Activated CD8-positive, alpha-beta T cell treated with anti-CD3 and anti-CD28 coated beads for 36 hours (primary cell): ENCODE data around the gene TSEN34. TPM values are rescaled to one million over a fixed set of nuclear protein-coding genes. Genes with fewer than 3 reads are reported as not detected.
"Not testable (repeated sequence)": the region's sequence is repeated elsewhere in the genome, so short reads cannot be mapped to it uniquely, and the experiment has no call there.

Experiments
- ATAC-seq: fragments of 200-7000 bp; cut with Tn5 transposase; one replicate; pipeline ENCODE4 v1.10.0; 2021; ENCODE audit warnings: mild to moderate bottlenecking, moderate library complexity
- CTCF ChIA-PET: fragments of 350-600 bp; sonication (Branson Sonifier 250); formaldehyde crosslinking; loops from one replicate; lab custom pipeline; 2021; ENCODE audit warnings: antibody characterized with exemption; lab: Charles Lee
- POLR2A ChIA-PET: fragments of 350-600 bp; sonication (Branson Sonifier 250); formaldehyde crosslinking; loops from one replicate; lab custom pipeline; 2021; ENCODE audit warnings: antibody characterized with exemption; lab: Charles Lee
- DNase-seq: peaks from one replicate; pipeline ENCODE4 v3.0.0-alpha.2; 2020
- H3K27ac Mint-ChIP-seq: one replicate; pipeline ENCODE4 v1.8.0; 2021; ENCODE audit warnings: mild to moderate bottlenecking, mixed read lengths
- H3K27me3 Mint-ChIP-seq: one replicate; pipeline ENCODE4 v1.8.0; 2021; ENCODE audit warnings: mixed read lengths
- H3K36me3 Mint-ChIP-seq: one replicate; pipeline ENCODE4 v1.8.0; 2021; ENCODE audit warnings: low read depth, mixed read lengths
- H3K4me1 Mint-ChIP-seq: one replicate; pipeline ENCODE4 v1.8.0; 2021; ENCODE audit warnings: low read depth, mixed read lengths
- H3K4me3 Mint-ChIP-seq: one replicate; pipeline ENCODE4 v1.8.0; 2021; ENCODE audit warnings: mild to moderate bottlenecking, moderate library complexity, mixed read lengths
- H3K9me3 Mint-ChIP-seq: one replicate; pipeline ENCODE4 v1.8.0; 2021; ENCODE audit warnings: mixed read lengths
- CTCF ChIP-seq: fragments of 200-600 bp; IDR thresholded peaks from one replicate; pipeline ENCODE4 v1.8.0; 2022; ENCODE audit warnings: antibody characterized with exemption, mild to moderate bottlenecking
- intact Hi-C: fragments of 100-400 bp; cut with micrococcal nuclease; formaldehyde crosslinking; loops from one replicate; pipeline ENCODE4 v1.10.0; 2022
- total RNA-seq, 2 experiments: library from RNA; stranded (reverse); gene quantifications; one replicate each; pipeline ENCODE4 v1.2.3, GENCODE V29; 2021

The TSEN34 gene
- total RNA-seq, 2 experiments from 2014 or later = 12.5 TPM

DNA sequence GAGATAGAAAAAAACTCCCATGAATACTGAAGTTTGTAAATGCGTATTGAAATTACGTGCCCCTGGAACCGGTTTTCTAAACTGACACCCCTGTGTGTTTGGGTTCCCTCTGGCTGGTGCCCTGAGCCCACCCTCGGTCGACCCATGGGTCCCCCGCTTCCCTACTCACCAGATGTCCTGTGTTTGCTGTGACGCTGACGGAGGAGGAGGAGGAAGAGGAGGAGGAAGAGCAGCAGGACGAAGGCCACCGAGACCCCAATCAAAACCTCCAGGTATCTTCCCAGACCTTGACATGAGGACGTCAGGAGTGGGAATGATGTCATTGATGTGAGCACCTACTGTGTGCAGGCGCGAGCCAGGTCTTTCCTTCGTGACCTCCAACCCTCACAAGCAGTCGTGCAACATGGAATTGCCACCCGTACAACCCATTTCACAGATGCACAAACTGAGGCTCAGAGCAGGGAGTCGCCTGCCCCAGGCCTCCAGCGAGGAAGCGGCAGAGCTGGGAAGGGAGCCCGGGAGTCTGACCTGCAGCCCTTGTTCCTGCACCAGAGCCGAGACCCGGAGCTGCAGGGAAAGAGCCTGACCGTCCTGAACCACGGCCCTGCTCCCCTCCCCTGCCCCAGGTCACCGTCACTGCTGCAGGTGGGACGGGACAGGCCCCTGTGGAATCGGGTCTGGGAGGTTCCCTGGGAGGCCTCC is 28.0 kb downstream of the TSEN34 start:
- H3K4me3 Mint-ChIP-seq = no peak overlapping the region
- ChIA-PET CTCF (no interaction called here), POLR2A (no interaction called here)
- H3K4me1 Mint-ChIP-seq = no peaks in the 10 kb centered on the region
- ATAC-seq (no peak), DNase-seq (no peak)
- H3K9me3 Mint-ChIP-seq = peaks cover 1% of the 10 kb centered on the region
- intact Hi-C loops = no loop called here
- peaks cover 6% of the 10 kb centered on the region for H3K27me3 Mint-ChIP-seq
- TF ChIP-seq CTCF = no peak
- H3K27ac Mint-ChIP-seq = no peak overlapping the region
- H3K36me3 Mint-ChIP-seq = peaks cover 8% of the 10 kb centered on the region

DNA sequence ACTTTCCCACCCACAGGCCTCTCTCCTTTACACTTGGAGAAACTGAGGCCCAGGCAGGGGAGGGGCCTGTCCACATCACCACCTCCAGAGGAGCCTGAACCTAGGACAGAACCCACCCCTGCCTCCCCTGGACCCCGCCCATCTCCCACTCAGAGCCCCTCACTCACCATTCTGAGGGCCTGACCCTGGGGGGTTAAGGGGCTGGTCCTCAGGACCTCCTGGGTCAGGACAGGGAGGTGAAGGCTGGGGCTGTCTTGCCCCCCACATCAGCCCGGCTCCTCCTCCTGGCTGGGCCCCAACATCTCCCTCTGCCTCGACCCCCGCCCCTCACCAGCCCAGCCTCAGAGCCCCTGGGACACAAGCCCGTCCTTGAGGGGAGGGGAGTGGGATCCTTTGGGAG is 28.6 kb downstream of the TSEN34 start:
- H3K36me3 Mint-ChIP-seq, H3K4me3 Mint-ChIP-seq, DNase-seq, CTCF ChIA-PET, POLR2A ChIA-PET, intact Hi-C loops, H3K27me3 Mint-ChIP-seq, H3K27ac Mint-ChIP-seq, ATAC-seq, H3K9me3 Mint-ChIP-seq, H3K4me1 Mint-ChIP-seq: not testable (repeated sequence)

- CTCF ChIA-PET, H3K27me3 Mint-ChIP-seq, H3K9me3 Mint-ChIP-seq, H3K27ac Mint-ChIP-seq, DNase-seq, ATAC-seq, H3K4me3 Mint-ChIP-seq, H3K36me3 Mint-ChIP-seq, H3K4me1 Mint-ChIP-seq, intact Hi-C loops: not testable (repeated sequence)
- POLR2A ChIA-PET = interaction anchor here (1.2 kb wide), 1 partner anchor 14 kb away, joined by 3 read pairs; no protein-coding TSS in a partner anchor
Measured at GRCh38 chr19:54221947-54222346, 30.8 kb downstream of the TSEN34 start.

DNA sequence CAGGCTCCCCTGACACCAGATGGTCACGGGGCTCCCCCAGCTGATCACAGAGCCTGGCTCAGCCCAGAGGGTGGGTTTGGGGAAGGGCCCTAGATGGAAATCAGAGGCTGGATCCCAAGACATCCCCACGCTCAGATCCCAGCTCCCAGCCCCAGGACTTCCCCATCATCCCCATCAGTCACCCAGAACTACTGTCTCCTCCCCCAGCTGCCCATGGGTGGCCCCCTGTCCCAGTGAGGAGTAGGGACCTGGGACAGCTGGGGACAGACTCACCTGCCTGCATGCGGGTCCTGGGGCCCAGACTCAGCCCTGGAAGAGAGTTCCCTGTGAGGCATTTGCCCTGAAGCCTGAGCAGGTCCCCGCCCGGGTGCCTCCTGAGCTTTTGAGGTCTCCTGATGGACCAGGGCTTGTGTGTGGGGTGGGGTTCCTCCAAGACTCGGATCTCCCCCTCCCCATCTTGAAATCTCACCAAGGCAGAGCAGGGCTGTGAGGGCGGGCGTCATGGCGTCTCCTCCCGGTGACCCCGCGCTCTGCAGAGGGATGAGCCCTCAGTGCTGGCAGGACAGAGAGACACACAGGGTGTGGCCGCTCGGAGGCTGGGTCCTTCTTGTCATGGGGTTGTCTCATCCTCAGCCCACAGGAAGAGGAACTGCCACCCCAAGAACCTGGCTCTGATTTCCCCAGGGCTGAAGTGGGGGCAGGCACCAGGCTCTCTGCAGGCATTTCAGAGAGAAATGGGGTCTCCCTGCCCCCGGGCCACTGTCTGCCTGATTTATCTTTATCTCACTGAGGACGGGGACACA is 31.6 kb downstream of the TSEN34 start, which contains the start of gene LILRB3:
TSS of gene LILRB3 (minus strand) at position 534 of the 803 bp plus-strand sequence. CDS start at position 503, 31 bp downstream.
- H3K4me1 Mint-ChIP-seq, intact Hi-C loops, H3K9me3 Mint-ChIP-seq, H3K36me3 Mint-ChIP-seq, H3K27me3 Mint-ChIP-seq, DNase-seq, CTCF ChIA-PET, H3K27ac Mint-ChIP-seq, H3K4me3 Mint-ChIP-seq, ATAC-seq: not testable (repeated sequence)
- POLR2A ChIA-PET = interaction anchor here (1.0 to 1.2 kb wide), 2 partner anchors 15 to 17 kb away, joined by 3 read pairs; no protein-coding TSS in a partner anchor

GRCh38 chr19:54223277-54223936 is 32.3 kb downstream of the TSEN34 start:
- H3K4me1 Mint-ChIP-seq, intact Hi-C loops, H3K36me3 Mint-ChIP-seq, H3K4me3 Mint-ChIP-seq, CTCF ChIA-PET, DNase-seq, H3K27ac Mint-ChIP-seq, ATAC-seq, H3K27me3 Mint-ChIP-seq, H3K9me3 Mint-ChIP-seq: not testable (repeated sequence)
- POLR2A ChIA-PET = interaction anchor here (0.6 to 1.0 kb wide), 2 partner anchors 18 to 1407 kb away, joined by 3 read pairs; no protein-coding TSS in a partner anchor

DNA sequence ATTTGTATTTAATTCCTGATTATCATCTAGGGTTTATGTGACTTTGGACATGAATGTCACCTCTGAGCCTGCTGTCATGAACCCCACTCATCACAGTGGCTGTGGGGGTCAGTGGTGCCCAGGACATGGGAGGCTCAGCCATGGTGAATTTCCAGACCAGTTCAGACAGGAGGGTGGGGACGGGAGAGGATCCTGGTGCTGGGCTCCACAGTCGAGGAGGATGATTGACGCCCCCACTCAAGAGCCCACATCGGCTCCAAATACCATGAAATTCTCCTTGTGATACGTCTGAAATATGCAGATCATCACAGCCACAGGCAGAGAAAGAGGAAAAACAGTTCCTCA is 32.8 kb downstream of the TSEN34 start:
- H3K4me3 Mint-ChIP-seq, H3K36me3 Mint-ChIP-seq, POLR2A ChIA-PET, H3K4me1 Mint-ChIP-seq, CTCF ChIA-PET, H3K9me3 Mint-ChIP-seq, H3K27me3 Mint-ChIP-seq, ATAC-seq, H3K27ac Mint-ChIP-seq, DNase-seq, intact Hi-C loops: not testable (repeated sequence)

- POLR2A ChIA-PET = interaction anchor here (1.5 kb wide), 1 partner anchor 24 kb away, joined by 4 read pairs; the partner anchor contains the start of gene RPS9
- H3K36me3 Mint-ChIP-seq, ATAC-seq, H3K27me3 Mint-ChIP-seq, intact Hi-C loops, DNase-seq, H3K9me3 Mint-ChIP-seq, CTCF ChIA-PET, H3K4me3 Mint-ChIP-seq, H3K27ac Mint-ChIP-seq, H3K4me1 Mint-ChIP-seq: not testable (repeated sequence)
Measured at GRCh38 chr19:54224619-54225018, 33.5 kb downstream of the TSEN34 start.
